NCI-H128 (cell line): ENCODE results near the gene MEGF11.

Experiments used
- DNase-seq: peaks from one replicate; lab custom pipeline; 2025; ENCODE audit not compliant: unreplicated experiment; lab: John Stamatoyannopoulos, UW

Gene MEGF11

DNA sequence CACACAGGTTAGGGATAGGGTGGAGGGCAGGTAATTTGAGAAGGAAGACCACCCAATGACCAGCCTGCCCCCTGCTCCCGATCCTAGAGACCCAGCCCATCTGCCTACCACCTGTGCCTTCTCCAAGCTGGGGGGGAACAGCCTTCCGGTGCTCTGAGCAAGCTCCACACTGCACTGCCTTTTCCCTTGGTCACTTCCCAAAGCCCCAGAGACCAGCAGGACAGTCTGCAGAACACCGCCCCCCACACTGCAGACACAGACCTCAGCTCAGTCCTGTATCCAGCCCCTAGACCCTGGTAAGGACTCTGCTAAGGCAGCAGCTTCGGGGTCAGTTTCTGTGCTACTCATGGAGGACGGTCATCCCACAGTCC lies 156.9 kb downstream of the MEGF11 start:
- no peak for DNase-seq

DNA sequence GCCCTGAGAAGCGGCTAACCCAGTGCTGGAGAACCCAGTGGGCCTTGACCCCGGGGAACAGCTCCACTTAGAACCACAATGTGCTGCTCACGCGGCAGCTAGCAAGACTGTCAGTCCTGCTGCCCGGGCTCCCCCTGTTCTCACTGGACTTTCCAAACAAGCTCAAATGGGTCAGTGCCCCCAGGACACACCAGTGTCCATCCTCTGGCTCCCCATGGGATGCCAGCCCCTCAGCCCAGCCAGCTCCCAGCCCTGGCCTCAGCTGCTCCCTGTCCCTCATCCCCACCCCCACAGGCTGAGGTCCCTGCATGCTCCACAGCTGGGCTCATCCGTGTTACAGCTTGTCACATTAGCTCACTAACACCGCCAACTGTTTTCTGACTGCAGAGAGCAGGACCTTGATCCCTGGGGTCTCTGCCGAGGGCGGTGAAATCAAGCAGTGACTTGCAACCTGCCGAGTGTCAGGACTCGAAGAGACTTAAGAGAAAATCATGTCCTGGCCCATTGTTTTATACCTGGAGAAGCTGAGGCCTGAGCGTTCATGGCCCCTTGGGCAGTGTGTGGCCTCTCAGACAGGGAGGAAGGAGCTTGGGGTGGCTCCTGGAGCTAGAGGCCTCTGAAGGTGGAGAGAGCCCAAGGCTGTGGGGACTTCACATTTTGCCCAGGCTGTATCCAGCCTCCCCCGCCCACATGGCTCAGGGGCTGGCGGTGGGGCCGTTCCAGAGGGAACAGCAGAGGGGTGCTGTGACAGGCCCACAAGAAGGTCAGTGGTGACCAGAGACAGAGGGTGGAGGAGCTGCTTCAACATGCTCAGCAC lies 157.5 kb downstream of the MEGF11 start:
- no peak for DNase-seq

DNA sequence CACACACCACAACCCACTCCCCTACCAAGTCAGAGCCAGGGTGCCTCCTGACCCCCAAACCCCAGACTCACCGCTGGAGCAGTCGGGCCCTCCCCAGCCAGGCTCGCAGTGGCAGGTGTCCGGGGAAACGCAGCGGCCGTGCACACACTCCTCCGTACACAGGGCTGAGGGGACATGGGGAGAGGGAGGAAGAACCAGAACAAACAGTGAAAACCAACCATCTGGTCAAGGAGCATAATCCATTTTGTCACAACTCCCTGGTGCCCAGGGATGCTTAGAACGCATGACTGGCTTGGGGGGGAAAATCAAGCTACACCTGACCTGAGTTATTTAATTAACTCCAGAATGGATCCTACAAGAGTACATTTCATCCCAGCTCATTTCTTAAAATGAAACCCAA lies 159.2 kb downstream of the MEGF11 start:
- no peak for DNase-seq

DNA sequence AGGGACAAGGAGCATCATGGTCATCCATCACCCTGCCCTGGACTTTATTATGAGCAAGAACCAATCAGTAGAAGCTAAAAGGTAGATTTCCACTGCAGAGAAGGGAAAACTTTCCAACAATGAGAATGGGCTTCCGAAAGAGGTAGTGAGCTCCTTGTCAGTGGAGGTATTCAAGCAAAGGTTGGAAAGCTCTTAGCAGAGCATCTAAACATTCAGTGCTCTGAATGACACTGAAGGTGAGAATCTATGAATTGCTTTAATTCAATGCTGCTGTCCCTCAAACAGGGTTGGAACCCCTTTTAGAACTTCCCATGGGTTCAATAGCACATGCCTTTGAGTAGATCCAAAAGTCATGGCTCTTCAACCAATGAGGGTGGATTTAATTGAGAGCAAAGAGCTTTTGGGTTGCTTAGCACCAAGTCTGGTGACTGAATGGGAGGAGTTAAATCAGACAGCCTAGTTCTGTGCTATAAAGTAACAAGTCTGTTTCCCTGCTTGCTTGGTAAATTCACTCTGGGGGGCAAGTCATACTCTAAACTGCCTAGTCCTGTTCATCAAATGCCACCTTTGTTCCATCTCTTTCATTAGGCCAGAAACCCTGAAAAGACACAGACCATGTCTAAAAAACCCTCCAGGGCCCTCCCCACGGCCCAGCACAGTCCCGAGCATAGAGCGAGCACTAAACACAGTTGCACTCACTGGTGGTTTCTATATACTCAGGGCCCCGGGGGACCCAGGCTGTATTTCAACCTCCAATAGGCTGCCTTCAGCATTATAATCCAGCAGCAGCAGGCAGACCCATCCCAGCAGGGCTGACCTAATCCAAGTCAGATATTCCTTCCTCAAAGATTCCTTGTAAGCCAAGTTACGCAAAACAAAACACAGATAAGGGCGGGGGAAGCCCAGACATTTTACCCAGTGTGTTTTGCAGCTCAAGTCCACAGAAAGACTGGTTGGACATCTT lies 161.2 kb downstream of the MEGF11 start:
- DNase-seq, result no peak

DNA sequence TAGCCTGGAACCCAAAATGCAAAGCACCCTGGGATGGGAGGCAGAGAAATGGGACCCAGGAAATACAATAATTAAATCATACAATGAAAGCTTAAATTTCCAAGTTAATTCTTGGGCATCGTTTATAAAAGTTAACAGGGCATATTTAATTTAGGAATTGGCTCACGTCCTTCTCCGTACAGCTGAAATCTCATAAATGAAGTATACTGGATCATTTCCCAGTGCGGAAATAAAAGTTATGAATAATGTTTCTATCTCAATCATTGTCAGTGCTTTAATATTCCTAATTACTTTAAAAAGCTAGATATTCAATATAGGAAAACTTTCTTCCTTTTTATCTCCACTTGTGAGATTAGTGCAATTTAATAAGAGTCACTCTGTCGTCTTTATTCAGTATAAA lies 164.0 kb downstream of the MEGF11 start:
- DNase-seq, result no peak

DNA sequence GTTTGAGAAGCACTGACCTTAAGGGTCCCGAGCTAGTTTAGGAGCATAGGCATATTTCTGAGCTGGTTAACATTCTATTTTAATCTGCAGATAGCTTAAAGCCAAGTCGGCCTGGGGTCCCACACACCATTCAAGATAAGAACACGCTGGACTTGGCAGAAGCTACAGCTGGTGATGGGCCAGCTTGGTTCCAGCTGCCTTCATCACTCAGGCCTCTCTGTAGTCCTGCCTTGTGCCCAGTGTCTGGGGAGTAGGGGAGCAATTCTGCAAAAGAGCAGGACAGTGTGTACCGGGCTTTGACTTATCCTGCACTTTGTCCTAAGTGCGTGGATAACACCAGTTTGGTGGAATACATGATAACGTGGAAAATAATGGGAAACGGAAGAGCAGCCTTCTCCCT lies 164.5 kb downstream of the MEGF11 start:
- no peak for DNase-seq

DNA sequence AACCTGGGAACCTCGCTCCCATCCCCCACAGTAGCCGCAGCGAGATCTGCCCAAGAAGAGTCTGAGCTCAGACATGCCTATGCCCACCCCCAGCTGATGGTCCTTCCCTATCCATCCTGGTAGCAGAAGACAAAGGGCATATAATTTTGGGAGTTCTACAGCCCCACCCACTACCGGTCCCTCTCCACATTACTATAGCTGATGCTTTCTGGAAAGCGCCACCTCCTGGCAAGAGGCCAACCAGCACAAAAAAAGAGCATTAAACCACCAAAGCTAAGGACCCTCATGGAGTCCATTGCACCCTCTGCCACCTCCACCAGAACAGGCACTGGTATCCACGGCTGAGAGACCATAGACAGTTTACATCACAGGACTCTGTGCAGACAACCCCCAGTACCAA lies 168.4 kb downstream of the MEGF11 start:
- no peak for DNase-seq

DNA sequence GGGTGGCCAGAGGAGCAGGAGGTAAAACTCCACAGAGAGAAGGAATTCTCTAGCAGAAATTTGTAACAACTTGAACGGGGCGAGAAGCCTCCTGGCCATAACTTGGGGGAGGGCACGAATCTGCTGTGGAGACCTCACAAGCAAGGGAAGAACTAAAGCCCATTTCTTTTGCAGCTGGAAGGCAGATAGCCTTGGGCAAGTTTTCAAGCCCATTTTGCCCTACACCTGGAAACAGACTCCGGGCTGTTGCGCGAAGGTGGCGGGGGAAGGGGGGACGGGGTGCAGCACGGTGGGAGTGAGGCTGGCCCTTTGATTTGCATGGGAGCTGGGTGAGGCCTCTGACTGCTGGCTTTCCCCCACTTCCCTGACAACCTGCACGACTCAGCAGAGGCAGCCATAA lies 168.8 kb downstream of the MEGF11 start:
- DNase-seq, result no peak

DNA sequence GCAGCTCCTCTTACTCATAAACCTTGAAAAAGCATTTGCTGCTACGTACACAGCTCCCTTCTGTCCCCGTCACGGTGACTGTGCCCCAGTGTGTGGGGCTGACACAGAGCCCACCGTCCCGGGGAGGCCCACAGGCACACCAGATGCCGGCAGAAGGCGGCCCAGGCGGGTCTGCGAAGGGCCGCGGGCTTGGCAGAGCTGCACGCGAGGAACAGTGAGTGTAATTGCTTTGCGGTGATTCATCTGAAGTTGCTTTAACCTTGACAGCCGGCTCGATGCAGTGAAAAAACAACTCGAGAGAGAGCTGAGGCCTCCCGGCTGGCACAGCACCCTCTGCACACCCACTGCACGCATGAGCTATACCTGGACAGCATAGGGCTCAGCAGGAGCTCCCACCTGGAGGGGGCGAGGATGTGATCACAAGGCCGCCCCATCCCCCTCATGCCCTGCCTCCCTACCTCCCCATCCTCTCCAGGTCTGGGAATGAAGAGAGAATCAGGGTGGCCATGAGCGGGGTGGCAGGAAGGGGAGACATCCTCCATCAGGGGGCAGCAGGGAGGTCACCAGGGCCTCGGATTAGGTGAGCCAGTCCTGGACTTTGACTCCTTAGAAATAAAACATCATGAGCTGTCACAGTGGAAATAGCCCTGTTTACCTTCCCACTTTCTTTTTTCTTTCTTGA lies 172.7 kb downstream of the MEGF11 start:
- no peak for DNase-seq

DNA sequence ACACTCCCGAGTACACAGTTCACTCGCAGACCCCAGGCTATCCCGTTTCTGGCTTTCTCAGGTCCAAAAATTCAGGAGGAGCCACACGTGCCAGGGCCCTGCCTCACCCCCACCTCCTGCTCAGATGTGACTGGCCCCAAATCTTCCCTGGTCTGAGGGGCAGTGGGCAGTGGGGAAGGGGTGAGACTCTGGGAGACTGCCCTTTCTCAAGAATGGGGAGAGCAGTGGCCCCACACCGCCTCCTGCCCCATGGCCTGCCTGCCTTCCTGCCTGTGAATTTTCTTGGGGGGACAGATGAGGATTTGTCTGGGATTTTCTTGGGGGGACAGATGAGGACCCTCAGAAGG lies 174.6 kb downstream of the MEGF11 start:
- no peak for DNase-seq

DNA sequence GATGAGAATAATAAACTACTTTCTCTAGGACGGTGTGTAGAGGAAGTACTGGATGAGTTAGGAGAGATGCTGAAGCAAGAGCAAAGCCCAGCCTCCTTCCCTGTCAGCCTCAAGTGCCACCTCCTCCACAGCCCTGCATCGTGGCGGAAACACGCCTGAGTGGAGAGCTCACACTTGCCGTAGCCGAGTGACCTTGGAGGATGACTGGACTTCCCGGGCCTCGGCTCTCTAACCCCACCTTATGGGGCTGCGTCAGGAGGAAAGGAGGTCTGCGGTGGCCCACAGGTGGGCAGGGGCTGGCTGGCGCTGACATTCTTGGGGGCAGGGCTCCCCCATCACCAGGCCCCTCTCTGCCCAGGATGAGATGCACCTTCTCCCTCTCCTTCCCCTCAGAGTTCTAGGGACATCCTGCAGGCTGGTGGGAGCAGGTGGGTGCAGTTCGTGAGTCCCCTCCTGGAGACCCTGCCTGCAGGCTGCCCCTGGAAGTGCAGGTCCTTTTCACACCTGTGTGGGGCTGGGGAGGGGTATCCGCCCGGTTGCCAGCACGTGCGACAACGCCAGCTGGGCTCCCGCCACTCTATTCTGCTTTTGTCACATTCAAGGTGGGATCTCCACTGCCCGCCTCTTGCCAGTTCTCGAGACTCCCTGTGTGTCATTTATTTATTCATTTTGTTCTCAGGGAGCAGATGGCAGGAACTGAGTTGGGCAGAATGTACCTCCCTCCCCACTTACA lies 175.2 kb downstream of the MEGF11 start:
- DNase-seq, result no peak

DNA sequence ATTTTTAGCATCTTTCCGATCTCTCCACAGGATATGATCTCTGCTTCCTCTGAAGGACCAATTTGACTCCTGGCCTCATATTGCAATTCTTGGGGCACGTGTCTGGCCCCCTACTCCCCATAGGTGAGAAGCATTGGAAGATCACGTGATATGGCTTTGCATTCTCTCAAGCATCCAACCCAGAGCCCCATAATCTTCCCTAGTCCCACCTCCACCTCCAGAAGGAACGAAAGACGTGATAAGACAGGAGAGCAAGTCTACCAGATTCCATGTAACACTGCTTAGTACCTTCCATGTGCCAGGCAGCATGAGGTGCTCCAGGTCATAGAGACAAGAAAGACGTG lies 176.3 kb downstream of the MEGF11 start:
- no peak for DNase-seq

DNA sequence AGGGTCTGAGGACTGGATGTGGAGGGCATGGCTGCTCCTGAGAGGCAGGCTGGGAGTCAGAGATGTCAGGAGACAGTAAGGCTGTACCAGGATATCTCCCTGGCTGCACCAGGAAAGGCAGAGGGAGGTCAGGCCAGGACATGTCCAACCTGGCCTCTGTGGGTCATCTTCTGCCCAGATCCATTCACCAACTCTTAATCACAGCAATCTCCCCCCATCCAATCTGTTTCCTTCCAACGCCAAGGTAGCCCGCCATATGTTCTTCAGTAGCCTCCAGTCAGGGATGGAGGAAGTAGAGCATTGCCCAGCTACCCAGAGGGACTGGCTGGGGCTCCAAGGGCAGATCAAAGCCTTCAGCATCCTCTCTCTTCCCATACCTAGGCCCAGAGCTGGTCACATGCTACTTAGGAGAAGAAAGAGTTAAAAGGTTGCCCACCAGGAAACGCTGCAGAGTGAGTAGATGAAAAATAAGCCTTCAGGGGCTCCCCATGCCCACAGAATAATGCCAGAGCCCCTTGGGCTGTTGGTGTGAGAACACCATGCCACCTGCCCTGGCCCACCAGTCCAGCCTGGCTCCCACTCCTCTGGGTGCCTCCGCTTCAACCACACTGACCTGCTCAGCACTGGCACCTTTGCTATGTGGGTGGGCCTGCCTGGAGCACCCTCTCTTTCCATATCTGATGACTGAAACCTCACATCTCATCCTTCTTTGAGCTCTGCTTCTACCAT lies 176.8 kb downstream of the MEGF11 start:
- no peak for DNase-seq

DNA sequence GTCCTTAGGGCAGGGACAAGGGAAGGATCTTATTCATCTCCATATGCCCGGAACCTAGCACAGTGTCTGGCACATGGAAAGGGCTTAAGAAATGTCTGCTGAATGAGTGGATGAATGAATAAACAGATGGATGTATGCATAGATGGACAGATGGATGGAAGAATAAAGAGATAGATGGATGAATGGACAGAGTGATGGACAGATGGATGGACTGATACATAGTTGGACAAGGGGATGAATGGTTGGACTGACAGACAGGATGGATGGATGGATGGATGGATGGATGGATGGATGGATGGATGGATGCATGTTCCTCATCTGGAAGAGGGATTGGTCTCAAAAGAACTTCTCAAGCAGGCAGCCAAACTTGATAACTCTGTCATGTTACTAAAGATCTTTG lies 177.6 kb downstream of the MEGF11 start:
- no peak for DNase-seq

DNA sequence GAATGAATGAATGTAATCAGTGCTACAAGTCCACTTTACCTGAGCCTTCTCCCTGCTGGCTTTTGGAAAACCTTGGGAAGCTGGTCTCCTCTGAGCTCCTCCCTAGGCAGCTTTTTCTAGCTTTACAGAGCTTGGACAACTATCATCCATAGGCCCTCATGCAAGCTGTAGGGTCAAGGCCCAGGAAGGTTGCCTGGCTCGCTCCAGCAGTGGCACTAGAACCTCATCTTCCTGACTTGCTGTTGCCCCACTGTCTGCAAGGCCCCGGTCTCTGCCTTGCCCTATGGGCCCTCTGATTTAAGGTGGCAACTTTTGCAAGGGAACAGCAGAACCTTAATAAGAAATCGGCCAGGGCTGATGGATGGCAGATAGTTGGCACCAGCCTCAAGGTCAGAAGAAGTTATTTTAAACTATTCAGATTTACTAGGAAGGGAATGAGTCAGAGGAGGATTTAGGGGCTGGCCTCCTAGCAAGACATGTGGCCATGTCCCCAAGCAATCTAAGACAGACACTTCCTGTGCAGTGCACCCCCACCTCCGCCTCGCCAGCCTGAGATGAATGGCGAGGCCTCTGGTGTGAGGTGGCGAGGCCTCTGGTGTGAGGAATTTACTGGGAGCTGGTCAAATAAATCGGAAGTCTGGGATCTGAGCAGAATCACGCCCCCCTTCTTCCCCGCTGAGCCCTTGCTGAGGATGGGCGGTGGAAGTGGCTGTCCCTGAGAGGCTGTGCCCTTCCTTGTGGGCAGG lies 180.8 kb downstream of the MEGF11 start:
- no peak for DNase-seq

DNA sequence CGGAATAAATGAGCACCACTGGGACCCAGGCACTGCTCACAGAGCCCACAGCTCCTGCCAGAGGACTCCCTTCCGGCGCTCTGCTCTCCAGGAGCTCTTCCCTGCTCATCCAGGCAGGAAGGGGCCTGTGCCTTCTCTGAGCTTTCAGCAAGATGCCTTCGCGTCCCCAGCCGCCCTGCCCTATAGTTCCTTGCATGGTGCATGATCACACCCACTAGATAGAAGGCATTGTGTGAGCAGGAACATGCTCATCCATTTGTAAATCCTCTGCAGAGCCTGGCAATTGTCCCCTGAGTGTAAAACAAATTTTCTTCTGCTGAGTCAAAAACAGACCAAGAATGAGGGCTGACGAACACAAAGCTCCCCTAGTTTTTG lies 181.6 kb downstream of the MEGF11 start:
- DNase-seq, result no peak

DNA sequence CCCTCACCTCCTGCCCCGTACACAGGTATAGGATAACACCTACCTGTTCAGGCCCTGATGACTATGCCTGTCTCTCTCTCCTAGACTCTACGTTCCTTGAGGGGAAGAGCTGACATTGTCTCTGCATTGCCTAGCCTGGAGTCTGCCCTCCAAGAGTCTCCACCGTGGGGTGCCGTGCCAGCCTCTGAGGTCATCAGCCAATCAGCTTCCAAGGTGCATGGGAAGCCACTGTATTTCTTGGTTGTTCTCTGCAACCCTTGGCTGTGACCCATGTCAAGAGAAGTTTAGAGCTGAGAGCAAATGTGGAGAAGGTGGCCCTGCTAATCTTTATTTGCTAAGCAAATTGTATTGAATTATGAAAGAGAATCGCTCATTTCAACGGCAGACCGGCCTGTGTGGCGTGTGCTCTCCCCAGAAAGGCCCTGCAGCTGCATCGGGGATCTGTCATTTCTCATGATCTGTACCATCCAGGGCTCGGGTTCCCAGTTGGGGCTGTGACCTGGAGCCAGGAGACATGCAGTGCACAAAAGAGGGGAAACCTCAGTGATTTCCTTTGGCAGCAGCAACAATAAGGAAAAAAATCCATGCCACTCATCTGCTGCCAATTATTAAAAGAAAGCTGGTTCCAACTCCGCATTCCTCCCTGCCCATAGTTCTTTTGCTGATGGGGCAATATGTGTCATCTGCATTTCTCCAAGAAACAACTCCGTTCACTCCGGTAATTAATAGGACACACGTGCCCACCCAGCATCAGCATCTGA lies 182.2 kb downstream of the MEGF11 start:
- no peak for DNase-seq

DNA sequence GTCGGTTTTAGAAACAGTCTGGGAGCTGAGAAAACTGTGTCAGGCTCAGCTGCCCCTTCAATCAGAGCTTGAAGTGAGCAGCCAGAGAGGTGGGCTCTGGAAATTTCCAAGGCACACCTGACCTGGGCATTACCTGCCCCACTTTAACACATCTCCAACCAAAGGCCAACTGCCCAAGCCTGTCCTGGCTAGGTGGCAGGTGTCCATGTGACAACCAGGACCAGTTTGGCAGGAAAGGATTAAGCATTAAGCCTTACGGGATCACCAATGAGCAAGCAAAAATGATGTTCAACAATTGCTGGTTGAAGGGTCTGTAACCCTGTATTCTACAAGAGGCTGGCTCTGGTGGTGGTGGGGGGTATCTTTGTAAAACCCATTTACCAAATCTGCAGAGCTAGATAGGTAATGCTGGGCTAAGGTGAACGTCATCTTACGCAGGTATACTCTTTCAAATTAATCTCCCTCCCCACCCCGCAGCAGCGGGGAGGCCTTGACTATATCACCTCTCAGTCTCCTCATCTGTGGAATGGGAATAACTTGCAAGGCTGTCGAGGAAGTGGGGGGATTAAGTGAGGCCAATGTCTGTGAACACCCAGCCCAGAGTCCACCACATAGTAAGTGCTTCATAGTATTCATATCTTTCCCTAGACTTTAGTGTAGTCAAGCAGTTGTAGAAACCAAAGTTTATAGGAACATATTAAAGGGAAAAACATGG lies 183.2 kb downstream of the MEGF11 start:
- DNase-seq, result no peak

DNA sequence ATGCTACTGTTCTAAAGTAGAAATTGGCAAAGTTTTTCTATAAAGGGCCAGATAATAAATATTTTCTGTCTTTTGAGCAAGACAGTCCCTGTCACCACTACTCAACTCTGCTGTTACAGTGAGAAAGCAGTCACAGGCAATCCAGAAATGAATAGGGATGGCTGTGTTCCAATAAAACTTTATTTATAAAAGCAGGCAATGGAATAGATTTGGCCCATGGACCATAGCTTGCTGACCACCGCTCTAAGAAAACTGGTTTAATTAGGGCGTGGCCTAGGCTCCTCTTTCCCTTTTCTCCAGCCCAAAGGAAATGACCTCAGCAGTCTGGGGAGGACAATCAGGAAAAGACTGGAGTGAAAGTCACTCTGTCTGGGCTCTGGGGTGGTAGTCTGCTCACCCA lies 183.8 kb downstream of the MEGF11 start:
- no peak for DNase-seq
